ENCODE results near the gene PTPN13. TPM values are rescaled to one million over a fixed set of nuclear protein-coding genes. Genes with fewer than 3 reads are reported as not detected.

PTPN13 gene
- total RNA-seq, 3 donors from 2014 or later (not counting 1 experiment from before 2014, with no cell fraction given), result 0.20 to 2.4 (median 0.40) TPM

DNA sequence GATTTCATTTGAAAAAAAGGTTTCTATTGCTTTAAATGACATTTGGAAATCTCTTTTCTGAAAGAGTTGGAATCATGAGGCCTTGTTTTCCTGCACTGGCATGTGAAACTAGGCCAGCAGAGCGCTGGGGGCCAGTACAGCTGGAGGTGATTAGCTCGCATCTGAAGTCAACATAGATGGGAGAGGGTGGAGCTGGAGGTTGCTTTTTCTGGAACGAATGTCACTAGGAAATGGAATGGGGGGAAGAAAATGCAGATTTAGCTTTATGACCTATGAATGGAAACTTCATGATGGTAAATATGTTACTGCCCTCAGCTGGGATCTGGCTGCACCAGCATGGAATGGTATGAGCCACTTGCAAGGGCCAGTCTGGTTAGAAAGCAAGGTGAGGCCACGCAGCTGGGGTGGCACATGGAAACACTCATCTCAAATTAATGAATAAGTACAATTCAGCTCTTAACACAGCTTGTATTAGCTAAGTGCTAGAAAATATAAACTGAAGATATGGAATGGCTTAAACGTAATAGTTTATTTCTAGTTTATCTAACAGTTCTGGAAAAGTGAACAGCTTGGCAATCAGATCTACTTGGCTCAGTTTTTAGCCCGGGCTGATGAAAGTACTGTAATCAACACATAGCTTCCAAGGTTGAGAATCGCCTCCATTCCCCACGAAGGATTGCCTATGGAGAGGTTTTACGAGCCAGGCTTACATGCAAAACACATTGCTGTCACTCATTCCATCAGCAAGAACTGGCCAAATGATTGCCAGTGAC lies 222.6 kb downstream of the PTPN13 start:
- H3K36me3 Mint-ChIP-seq, result no peaks in the 10 kb centered on the region
- WGBS (ENCODE audit: insufficient coverage), result 94% methylated on average over 9 of the region's 9 CpGs

DNA sequence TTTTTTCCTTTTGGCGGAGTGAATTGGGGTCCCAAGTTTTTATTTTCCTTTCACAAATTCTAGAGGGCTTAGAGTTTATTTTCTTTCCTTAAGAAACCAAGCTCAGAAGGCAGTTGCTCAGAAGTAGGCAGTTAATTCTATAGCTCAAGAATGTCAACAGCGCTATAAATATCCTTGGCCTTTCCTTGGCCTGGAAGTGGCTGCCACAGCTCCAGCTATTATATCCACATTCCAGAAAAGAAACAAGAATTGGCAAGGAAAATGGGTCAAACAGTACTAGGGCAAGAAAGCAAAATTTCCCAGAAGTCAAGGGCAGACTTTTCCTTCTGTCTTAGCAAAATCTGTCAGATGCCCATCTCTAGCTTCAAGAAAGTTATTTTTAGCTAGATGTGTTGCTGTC lies 224.1 kb downstream of the PTPN13 start:
- peaks cover 9% of the 10 kb centered on the region for H3K9me3 ChIP-seq (ENCODE audit: control insufficient read depth, insufficient read depth, low read length)
- H3K36me3 ChIP-seq (ENCODE audit: control insufficient read depth, insufficient read depth, low read length), result no peaks in the 10 kb centered on the region
- H3K4me3 ChIP-seq (ENCODE audit: low read length), result no peak overlapping the region
- Mint-ChIP-seq H3K4me3 (no peak overlapping the region), H3K27me3 (ENCODE audit: low read depth in 2 of 2) (no peaks in the 10 kb centered on the region), H3K27ac (no peak overlapping the region), H3K4me1 (no peaks in the 10 kb centered on the region), H3K36me3 (no peaks in the 10 kb centered on the region), H3K9me3 (peaks cover 2 to 4% of the 10 kb centered on the region in 2 donors)
- DNase-seq, result no peak
- ATAC-seq, result no peak
- no peak overlapping the region for H3K27ac ChIP-seq (ENCODE audit: low read length)
- H3K4me1 ChIP-seq (ENCODE audit: control insufficient read depth, insufficient read depth, low read length), result no peaks in the 10 kb centered on the region
- intact Hi-C loops (cut with micrococcal nuclease), result no loop called here
- no peaks in the 10 kb centered on the region for H3K27me3 ChIP-seq (ENCODE audit: control insufficient read depth, insufficient read depth, low read length)
- TF ChIP-seq, protein P1, sequence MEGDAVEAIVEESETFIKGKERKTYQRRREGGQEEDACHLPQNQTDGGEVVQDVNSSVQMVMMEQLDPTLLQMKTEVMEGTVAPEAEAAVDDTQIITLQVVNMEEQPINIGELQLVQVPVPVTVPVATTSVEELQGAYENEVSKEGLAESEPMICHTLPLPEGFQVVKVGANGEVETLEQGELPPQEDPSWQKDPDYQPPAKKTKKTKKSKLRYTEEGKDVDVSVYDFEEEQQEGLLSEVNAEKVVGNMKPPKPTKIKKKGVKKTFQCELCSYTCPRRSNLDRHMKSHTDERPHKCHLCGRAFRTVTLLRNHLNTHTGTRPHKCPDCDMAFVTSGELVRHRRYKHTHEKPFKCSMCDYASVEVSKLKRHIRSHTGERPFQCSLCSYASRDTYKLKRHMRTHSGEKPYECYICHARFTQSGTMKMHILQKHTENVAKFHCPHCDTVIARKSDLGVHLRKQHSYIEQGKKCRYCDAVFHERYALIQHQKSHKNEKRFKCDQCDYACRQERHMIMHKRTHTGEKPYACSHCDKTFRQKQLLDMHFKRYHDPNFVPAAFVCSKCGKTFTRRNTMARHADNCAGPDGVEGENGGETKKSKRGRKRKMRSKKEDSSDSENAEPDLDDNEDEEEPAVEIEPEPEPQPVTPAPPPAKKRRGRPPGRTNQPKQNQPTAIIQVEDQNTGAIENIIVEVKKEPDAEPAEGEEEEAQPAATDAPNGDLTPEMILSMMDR (IDR thresholded peaks at IDR 0.05), result no peak
- 90% methylated on average over 2 of the region's 2 CpGs for WGBS (ENCODE audit: insufficient coverage)

More for the DNA sequence above, 222.6 kb downstream of the PTPN13 start:
- intact Hi-C loops (cut with micrococcal nuclease), result no loop called here
- Mint-ChIP-seq H3K9me3 (peaks cover 4 to 7% of the 10 kb centered on the region in 2 donors), H3K27ac (no peak overlapping the region), H3K4me1 (no peaks in the 10 kb centered on the region), H3K4me3 (no peak overlapping the region), H3K27me3 (ENCODE audit: low read depth in 2 of 2) (no peaks in the 10 kb centered on the region)
- peaks cover 9% of the 10 kb centered on the region for H3K9me3 ChIP-seq (ENCODE audit: control insufficient read depth, insufficient read depth, low read length)
- ATAC-seq (no peak), DNase-seq (no peak)
- H3K27ac ChIP-seq (ENCODE audit: low read length), result no peak overlapping the region
- TF ChIP-seq, protein P1 (IDR thresholded peaks at IDR 0.05), result no peak
- no peak overlapping the region for H3K4me3 ChIP-seq (ENCODE audit: low read length)
- no peaks in the 10 kb centered on the region for H3K36me3 ChIP-seq (ENCODE audit: control insufficient read depth, insufficient read depth, low read length)
- H3K4me1 ChIP-seq (ENCODE audit: control insufficient read depth, insufficient read depth, low read length), result no peaks in the 10 kb centered on the region
- no peaks in the 10 kb centered on the region for H3K27me3 ChIP-seq (ENCODE audit: control insufficient read depth, insufficient read depth, low read length)

DNA sequence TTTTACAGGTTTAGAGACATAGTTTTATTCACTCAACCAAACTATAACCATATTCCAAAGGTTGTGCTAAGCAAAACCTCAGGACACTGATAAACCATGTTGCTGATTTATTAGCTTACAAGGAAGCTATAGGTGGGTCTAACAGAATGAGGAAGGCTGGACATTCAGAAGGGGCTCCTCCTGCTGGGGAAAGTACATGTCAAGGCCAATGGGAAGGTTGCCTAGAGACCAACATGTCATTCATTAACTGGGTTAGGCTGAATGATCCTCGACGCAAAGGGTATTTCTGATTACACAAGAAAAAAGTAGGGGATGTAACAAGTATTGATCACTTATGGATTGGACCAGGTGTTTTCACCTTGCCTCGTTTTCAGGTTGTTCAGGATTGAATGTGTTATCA lies 224.7 kb downstream of the PTPN13 start:
- ATAC-seq, result no peak
- Histone ChIP-seq H3K4me1 (ENCODE audit: control insufficient read depth, insufficient read depth, low read length) (no peaks in the 10 kb centered on the region), H3K36me3 (ENCODE audit: control insufficient read depth, insufficient read depth, low read length) (no peaks in the 10 kb centered on the region), H3K4me3 (ENCODE audit: low read length) (no peak overlapping the region), H3K27ac (ENCODE audit: low read length) (no peak overlapping the region), H3K27me3 (ENCODE audit: control insufficient read depth, insufficient read depth, low read length) (no peaks in the 10 kb centered on the region), H3K9me3 (ENCODE audit: control insufficient read depth, insufficient read depth, low read length) (peaks cover 9% of the 10 kb centered on the region)
- DNase-seq, result no peak
- no peaks in the 10 kb centered on the region for H3K36me3 Mint-ChIP-seq
- H3K9me3 Mint-ChIP-seq, result peaks cover 2 to 4% of the 10 kb centered on the region in 2 donors
- no peak overlapping the region for H3K4me3 Mint-ChIP-seq
- WGBS (ENCODE audit: insufficient coverage), result 90% methylated on average over 3 of the region's 3 CpGs
- H3K4me1 Mint-ChIP-seq, result no peaks in the 10 kb centered on the region
- TF ChIP-seq, protein P1 (IDR thresholded peaks at IDR 0.05), result no peak
- H3K27ac Mint-ChIP-seq, result no peak overlapping the region
- H3K27me3 Mint-ChIP-seq (ENCODE audit: low read depth in 2 of 2), result no peaks in the 10 kb centered on the region
- intact Hi-C loops (cut with micrococcal nuclease), result no loop called here

DNA sequence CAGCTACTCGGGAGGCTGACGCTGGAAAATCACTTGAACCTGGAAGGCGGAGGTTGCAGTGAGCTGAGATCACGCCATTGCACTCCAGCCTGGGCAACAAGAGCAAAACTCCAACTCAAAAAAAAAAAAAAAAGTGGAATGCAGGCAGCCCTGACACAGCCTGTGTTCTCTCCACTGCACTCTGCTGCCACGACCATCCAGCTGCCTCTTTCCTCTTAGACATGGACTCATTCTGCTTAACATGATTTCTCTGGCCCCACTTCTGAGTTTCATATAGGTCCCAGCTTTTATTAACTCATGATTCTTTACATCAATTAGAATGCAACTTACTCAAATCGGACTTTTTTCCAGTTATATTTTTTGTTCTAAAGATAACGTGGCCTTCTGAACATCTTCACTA lies 225.4 kb downstream of the PTPN13 start:
- Mint-ChIP-seq H3K27ac (no peak overlapping the region), H3K4me3 (no peak overlapping the region), H3K36me3 (no peaks in the 10 kb centered on the region), H3K27me3 (ENCODE audit: low read depth in 2 of 2) (no peaks in the 10 kb centered on the region), H3K4me1 (no peaks in the 10 kb centered on the region), H3K9me3 (peaks cover 2 to 4% of the 10 kb centered on the region in 2 donors)
- H3K4me3 ChIP-seq (ENCODE audit: low read length), result no peak overlapping the region
- intact Hi-C loops (cut with micrococcal nuclease), result no loop called here
- TF ChIP-seq, protein P1 (IDR thresholded peaks at IDR 0.05), result no peak
- DNase-seq (no peak), ATAC-seq (no peak)
- no peaks in the 10 kb centered on the region for H3K4me1 ChIP-seq (ENCODE audit: control insufficient read depth, insufficient read depth, low read length)
- H3K27me3 ChIP-seq (ENCODE audit: control insufficient read depth, insufficient read depth, low read length), result no peaks in the 10 kb centered on the region
- no peak overlapping the region for H3K27ac ChIP-seq (ENCODE audit: low read length)
- no peaks in the 10 kb centered on the region for H3K36me3 ChIP-seq (ENCODE audit: control insufficient read depth, insufficient read depth, low read length)
- 93% methylated on average over 7 of the region's 7 CpGs for WGBS (ENCODE audit: insufficient coverage)
- peaks cover 9% of the 10 kb centered on the region for H3K9me3 ChIP-seq (ENCODE audit: control insufficient read depth, insufficient read depth, low read length)

All from natural killer cell (primary cell).